GM12892 (cell line): Measurements from ENCODE around the gene KAT8.
"Not testable (repeated sequence)": the region's sequence is repeated elsewhere in the genome, so short reads cannot be mapped to it uniquely, and the experiment has no call there.

Experiments used
- POLR2A ChIP-seq: IDR thresholded peaks from 2 replicates; pipeline ENCODE4 v1.6.1; 2011; ENCODE audit warnings: low read depth, low read length, control low read depth
- POLR2AphosphoS5 ChIP-seq: IDR thresholded peaks from 2 replicates; pipeline ENCODE4 v1.6.1; 2011; ENCODE audit warnings: low read depth, low read length, control low read depth
- TAF1 ChIP-seq: IDR thresholded peaks from 2 replicates; pipeline ENCODE4 v1.6.1; 2011; ENCODE audit warnings: low read depth, mild to moderate bottlenecking, control low read depth, low read length, borderline replicate concordance

DNA sequence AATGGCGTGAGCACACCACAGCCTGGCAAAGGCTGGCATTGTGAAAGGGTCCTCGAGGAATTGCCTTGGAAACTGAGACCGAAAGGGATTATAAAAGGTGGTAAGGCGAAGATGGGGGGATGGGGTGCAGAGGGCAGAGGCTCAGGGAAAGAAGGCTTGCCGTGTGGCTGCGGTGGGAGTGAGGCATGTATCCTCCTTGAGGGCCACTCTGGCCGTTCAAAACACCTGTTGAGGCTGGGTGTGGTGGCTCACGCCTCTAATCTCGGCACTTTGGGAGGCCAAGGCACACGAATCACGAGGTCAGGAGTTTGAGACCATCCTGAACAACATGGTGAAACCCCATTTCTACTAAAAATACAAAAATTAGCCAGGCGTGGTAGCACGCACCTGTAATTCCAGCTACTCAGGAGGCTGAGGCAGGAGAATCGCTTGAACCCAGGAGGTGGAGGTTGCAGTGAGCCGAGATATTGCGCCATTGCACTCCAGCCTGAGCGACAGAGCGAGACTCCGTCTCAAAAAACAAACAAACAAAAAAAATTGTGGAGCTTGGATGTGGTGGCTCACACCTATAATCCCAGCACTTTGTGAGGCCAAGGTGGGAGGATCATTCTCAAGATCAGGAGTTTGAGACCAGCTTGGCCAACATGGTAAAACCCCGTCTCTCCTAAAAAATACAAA is 19.5 kb downstream of the KAT8 start:
- TF ChIP-seq POLR2A, TAF1, POLR2AphosphoS5: not testable (repeated sequence)
